HuH-7.5 (cell line): Measurements from ENCODE around the gene MLST8.
"Not testable (repeated sequence)": the region's sequence is repeated elsewhere in the genome, so short reads cannot be mapped to it uniquely, and the experiment has no call there.

Experiments
- DNase-seq: peaks from one replicate; pipeline ENCODE4 v3.0.0; 2011; ENCODE audit warnings: low spot score

The MLST8 gene

DNA sequence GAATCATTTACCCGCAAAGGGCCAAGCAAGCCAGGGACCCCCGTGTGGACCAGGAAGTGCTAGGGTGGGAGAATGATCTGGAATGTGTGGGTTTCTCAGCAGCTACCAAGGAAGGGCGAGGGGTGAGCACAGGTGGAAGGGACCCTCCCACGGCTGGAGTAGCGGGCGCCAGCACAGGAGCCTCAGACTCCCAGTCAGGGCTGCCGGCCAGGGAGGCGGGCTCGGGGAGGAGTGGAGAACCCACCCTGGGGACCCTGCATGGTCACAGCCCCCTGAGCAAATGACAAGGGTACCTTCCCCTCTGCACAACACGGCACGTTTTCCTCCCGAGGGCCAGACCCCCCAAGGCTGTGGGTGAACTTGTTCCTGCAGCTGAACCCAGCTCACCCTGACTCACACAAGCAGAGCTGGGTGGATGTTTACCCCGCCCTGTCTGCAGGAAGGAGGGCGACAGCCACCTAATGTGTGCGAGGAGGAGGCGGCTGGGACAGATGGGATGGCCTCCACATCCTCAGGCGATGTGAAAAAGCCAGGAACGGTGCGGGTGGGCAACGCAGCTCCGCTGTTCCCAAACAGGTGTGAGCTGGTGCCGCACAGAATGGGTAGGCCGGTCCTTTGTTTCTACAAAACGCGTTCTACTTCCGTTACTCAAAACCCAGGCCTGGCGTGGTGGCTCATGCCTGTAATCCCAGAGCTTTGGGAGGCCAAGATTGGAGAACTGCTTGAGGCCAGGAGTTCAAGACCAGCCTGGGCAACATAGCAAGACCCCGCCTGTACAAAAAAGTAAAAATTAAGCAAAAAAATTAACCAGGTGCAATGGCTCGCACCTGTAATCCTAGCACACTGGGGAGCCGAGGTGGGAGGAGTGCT is 39.9 kb downstream of the MLST8 start:
- no peak for DNase-seq

- no peak for DNase-seq
Observed at GRCh38 chr16:2246301-2246885, 41.1 kb downstream of the MLST8 start.

- DNase-seq = no peak
Observed at GRCh38 chr16:2250652-2251295, 45.5 kb downstream of the MLST8 start.

DNA sequence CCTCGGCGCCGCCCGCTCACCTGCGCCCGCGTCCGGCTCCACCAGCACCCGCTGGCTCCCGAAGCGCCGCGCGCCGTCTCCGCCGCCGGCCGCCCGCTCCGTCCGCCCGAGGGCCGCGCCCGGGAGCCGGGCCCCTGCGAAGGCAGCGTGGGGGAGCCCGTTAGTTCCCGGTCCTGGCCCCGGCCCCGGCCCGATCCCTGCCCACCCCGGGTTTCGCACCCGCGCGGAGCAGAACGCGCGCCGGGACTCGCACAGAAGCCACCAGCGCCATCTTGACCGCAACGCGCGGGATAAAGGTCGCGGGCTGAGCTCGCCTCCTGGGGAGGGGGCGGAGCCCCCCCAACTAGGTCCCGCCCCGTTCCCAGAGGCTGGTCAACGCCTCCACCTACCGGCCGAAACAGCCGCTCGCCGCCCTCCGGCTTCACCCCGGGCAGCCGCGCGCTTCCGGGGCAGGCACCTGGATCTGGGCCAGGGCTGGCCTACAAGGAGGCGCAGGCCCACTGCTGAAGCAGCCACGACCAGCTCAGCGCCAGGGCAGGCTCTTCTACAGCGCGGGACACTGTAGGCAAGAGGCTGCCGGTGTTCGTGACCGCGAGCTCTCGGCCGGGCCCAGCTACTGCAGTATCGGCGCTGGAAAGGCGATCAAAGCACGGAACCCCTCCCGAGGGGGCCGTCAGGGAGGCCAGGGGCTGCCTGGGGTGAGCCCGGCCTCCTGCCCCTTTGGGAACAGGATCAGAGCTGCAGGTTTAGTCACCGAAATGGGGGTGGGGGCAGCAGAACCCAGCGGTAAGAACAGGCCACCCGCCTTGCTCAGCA is 46.2 kb downstream of the MLST8 start, which contains the start of gene ECI1:
Gene ECI1, minus strand, starts transcription at position 292 of the 816 bp plus-strand sequence. Its CDS starts 21 bp downstream, at position 271.
- DNase-seq = peak; percentile 98

GRCh38 chr16:2252806-2253148 is 47.5 kb downstream of the MLST8 start:
- no peak for DNase-seq

- DNase-seq = no peak
Observed at GRCh38 chr16:2253293-2253692, 48.0 kb downstream of the MLST8 start.

DNA sequence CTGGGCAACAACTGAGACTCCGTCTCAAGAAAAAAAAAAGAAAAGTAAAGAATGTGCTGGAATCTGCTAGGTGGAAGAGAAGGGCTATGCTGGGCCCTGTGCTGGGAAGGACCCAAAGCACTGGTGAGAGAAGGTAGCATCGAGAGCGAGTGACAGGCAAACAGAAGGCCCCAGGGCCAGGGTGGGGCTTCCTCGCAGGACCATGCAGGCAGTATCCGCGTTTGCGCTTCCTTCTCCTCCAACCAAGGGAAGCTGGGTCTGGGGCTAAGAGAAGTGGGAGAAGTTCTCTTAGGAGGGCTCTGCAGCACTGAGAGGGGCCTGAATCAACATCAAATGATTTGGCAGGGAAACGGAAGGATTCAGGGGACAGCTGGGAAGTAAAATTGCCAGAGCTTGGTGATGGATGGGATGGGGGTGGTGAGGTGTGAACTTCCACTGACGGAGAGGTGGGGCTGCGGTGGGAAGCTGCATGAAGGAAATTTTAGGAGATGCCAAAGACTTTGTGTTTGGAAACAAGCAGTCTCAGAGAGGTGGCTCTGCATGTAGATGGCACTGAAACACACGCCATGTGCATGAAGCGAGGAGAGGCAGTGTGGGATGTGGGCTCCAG is 51.4 kb downstream of the MLST8 start:
- no peak for DNase-seq

GRCh38 chr16:2257726-2258125 is 52.5 kb downstream of the MLST8 start:
- no peak for DNase-seq

GRCh38 chr16:2258530-2258929 is 53.3 kb downstream of the MLST8 start:
- not testable (repeated sequence) for DNase-seq
